Body of pancreas (tissue), 4 donors: ENCODE measurements around the gene VAV2. TPM values are rescaled to one million over a fixed set of nuclear protein-coding genes. Genes with fewer than 3 reads are reported as not detected.

Experiments
- ATAC-seq: fragments of 150-250 bp; one replicate; pipeline ENCODE4 v1.9.1; 2016
- DNase-seq, 4 donors: peaks; one replicate each; pipeline ENCODE4 v3.0.0-alpha.2; 2019
- H3K27ac ChIP-seq, 4 donors: fragments of 200-600 bp; sonication (generic); 1 replicate in 3 of 4; 2 replicates in 1 of 4; pipeline versions ENCODE4 v1.5.1 to v1.6.1; 2016 to 2019; ENCODE audit warnings: mild to moderate bottlenecking in 1 of 4, mixed read lengths in 1 of 4, moderate library complexity in 1 of 4
- H3K27me3 ChIP-seq, 2 donors: fragments of 200-600 bp; sonication (generic); one replicate each; pipeline ENCODE4 v1.6.0; 2016; ENCODE audit warnings: mild to moderate bottlenecking in 1 of 2
- H3K36me3 ChIP-seq, 2 donors: fragments of 200-600 bp; sonication (generic); replicated peaks in 1 of 2; 2 replicates each; pipeline ENCODE4 v1.5.1; 2016; ENCODE audit warnings: low read depth in 2 of 2; ENCODE audit not compliant: insufficient read depth in 1 of 2
- H3K4me1 ChIP-seq: fragments of 200-600 bp; sonication (generic); one replicate; pipeline ENCODE4 v1.6.0; 2016
- H3K4me3 ChIP-seq, 2 donors: fragments of 200-600 bp; sonication (generic); 1 replicate in 1 of 2; 2 replicates in 1 of 2; pipeline ENCODE4 v1.5.1; 2016 to 2019
- H3K9me3 ChIP-seq, 3 donors: fragments of 200-600 bp; sonication (generic); 1 replicate in 2 of 3; 2 replicates in 1 of 3; pipeline ENCODE4 v1.5.1; 2016
- POLR2A ChIP-seq, 3 donors: fragments of 450-650 bp; IDR thresholded peaks; one replicate each; pipeline ENCODE4 v1.6.1; 2016; ENCODE audit warnings: antibody characterized with exemption in 3 of 3, mild to moderate bottlenecking in 2 of 3
- WGBS, 2 donors: methylation state at CpG; one replicate each; pipeline ENCODE4 v1.1.5; 2017; 5-methylcytosine and 5-hydroxymethylcytosine counted together
- intact Hi-C: fragments of 100-400 bp; cut with DNase I; formaldehyde crosslinking; loops from one replicate; pipeline ENCODE4 v1.15.1; 2023
- total RNA-seq, 2 donors: library from RNA; depleted of rRNA; stranded (reverse); fragments of >200 nt; gene quantifications; one replicate each; pipeline ENCODE4 v1.1.0, GENCODE V29; 2016
- TF ChIP-seq, protein P1 (sequence below), 7 experiments: fragments of 450-650 bp in 4 of 7; fragments of 200-600 bp in 3 of 7; sonication (generic) in 3 of 7; IDR thresholded peaks; one replicate each; pipeline ENCODE4 v1.5.1; 2016 to 2019; ENCODE audit warnings: antibody characterized with exemption in 7 of 7

Gene VAV2
- total RNA-seq, 2 donors from 2014 or later, result 31.6 to 32.3 TPM

DNA sequence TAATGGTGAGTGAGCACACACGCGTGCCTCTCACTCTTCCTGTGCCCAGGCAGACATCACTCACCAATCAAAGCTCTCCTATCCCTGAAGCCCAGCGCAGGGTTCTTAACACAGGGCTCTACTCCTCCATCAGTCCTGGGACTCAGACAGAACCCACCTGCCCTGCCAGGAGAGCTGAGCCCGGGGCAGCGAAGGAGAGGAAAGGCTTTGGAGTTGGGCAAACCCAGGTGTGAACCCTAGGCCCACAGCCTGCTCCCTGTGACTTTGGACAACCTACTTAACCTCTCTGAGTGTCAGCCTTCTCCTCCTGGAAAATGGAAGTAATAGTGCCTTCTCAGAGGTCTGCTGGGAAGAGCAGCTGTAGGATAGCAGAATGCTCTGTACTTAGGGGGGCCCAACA is 155.3 kb downstream of the VAV2 start:
- Histone ChIP-seq H3K36me3 (peaks cover 0 to 3% of the 10 kb centered on the region in 2 donors), H3K27ac (no peak overlapping the region), H3K4me1 (no peaks in the 10 kb centered on the region), H3K9me3 (no peaks in the 10 kb centered on the region), H3K27me3 (no peaks in the 10 kb centered on the region), H3K4me3 (no peak overlapping the region)
- WGBS, 2 donors, result 94 to 95% methylated on average over 5 of the region's 5 CpGs
- ATAC-seq (no peak), DNase-seq (no peak)
- intact Hi-C loops, result no loop called here
- TF ChIP-seq, protein P1, sequence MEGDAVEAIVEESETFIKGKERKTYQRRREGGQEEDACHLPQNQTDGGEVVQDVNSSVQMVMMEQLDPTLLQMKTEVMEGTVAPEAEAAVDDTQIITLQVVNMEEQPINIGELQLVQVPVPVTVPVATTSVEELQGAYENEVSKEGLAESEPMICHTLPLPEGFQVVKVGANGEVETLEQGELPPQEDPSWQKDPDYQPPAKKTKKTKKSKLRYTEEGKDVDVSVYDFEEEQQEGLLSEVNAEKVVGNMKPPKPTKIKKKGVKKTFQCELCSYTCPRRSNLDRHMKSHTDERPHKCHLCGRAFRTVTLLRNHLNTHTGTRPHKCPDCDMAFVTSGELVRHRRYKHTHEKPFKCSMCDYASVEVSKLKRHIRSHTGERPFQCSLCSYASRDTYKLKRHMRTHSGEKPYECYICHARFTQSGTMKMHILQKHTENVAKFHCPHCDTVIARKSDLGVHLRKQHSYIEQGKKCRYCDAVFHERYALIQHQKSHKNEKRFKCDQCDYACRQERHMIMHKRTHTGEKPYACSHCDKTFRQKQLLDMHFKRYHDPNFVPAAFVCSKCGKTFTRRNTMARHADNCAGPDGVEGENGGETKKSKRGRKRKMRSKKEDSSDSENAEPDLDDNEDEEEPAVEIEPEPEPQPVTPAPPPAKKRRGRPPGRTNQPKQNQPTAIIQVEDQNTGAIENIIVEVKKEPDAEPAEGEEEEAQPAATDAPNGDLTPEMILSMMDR (IDR thresholded peaks at IDR 0.05), result no peak
- no peak for TF ChIP-seq POLR2A (IDR thresholded peaks at IDR 0.05)

GRCh38 chr9:133836001-133836758 is 155.9 kb downstream of the VAV2 start:
- no peak for TF ChIP-seq POLR2A (IDR thresholded peaks at IDR 0.05)
- TF ChIP-seq, protein P1 (IDR thresholded peaks at IDR 0.05), result no peak
- no peaks in the 10 kb centered on the region for H3K27me3 ChIP-seq
- H3K36me3 ChIP-seq, result peaks cover 0 to 3% of the 10 kb centered on the region in 2 donors
- H3K4me3 ChIP-seq, result no peak overlapping the region
- DNase-seq, result no peak
- no peak for ATAC-seq
- no peaks in the 10 kb centered on the region for H3K9me3 ChIP-seq
- intact Hi-C loops, result no loop called here
- WGBS, 2 donors, result 89 to 96% methylated on average over 11 to 17 of the region's 17 CpGs
- H3K27ac ChIP-seq, result no peak overlapping the region
- H3K4me1 ChIP-seq, result no peaks in the 10 kb centered on the region

- Histone ChIP-seq H3K36me3 (peaks cover 0 to 3% of the 10 kb centered on the region in 2 donors), H3K9me3 (no peaks in the 10 kb centered on the region), H3K27ac (no peak overlapping the region), H3K4me1 (no peaks in the 10 kb centered on the region), H3K4me3 (no peak overlapping the region), H3K27me3 (no peaks in the 10 kb centered on the region)
- TF ChIP-seq, protein P1 (IDR thresholded peaks at IDR 0.05), result no peak
- TF ChIP-seq POLR2A (IDR thresholded peaks at IDR 0.05), result no peak
- 71 to 90% methylated on average over 4 to 22 of the region's 22 CpGs for WGBS, 2 donors
- no peak for DNase-seq
- intact Hi-C loops, result no loop called here
- no peak for ATAC-seq
Measured at GRCh38 chr9:133835262-133835901, 156.7 kb downstream of the VAV2 start.

- ATAC-seq (no peak), DNase-seq (no peak)
- no peaks in the 10 kb centered on the region for H3K27me3 ChIP-seq
- TF ChIP-seq POLR2A (IDR thresholded peaks at IDR 0.05), result no peak
- TF ChIP-seq, protein P1 (IDR thresholded peaks at IDR 0.05), result no peak
- 87 to 93% methylated on average over 19 to 29 of the region's 29 CpGs for WGBS, 2 donors
- peaks cover 0 to 3% of the 10 kb centered on the region in 2 donors for H3K36me3 ChIP-seq
- no peak overlapping the region for H3K27ac ChIP-seq
- H3K4me3 ChIP-seq, result no peak overlapping the region
- H3K9me3 ChIP-seq, result no peaks in the 10 kb centered on the region
- no peaks in the 10 kb centered on the region for H3K4me1 ChIP-seq
- intact Hi-C loops, result no loop called here
Measured at GRCh38 chr9:133834080-133834976, 157.8 kb downstream of the VAV2 start.
